HL-60/S4 (cell line): ENCODE results near the gene FNDC3B.

Experiments used
- in situ Hi-C: fragments of 300-500 bp; cut with MboI; formaldehyde crosslinking; loops from 2 replicates; pipeline ENCODE4 v1.14.3; 2022; ENCODE audit warnings: low sequenced_read_pairs

Gene FNDC3B

DNA sequence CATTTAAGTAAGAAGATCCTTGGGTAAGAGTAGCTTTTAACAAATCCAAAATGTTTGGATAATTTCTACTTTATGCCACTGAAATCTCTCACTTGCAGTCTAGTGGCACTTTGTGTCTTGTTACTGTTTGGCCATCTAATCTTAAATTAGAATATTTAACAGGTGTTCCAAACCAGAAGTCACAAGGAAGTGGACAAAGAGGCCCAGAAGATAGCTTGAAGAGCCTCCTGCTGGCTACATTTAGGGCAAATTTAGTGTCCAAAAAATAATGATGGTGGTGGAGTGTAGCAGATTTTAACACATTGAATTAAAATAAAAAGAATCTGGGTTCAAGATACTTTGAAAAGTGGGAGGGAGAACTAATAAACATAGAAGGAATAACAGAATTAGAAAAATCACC, 236.7 kb downstream of the FNDC3B start:
- in situ Hi-C loops = no loop called here

DNA sequence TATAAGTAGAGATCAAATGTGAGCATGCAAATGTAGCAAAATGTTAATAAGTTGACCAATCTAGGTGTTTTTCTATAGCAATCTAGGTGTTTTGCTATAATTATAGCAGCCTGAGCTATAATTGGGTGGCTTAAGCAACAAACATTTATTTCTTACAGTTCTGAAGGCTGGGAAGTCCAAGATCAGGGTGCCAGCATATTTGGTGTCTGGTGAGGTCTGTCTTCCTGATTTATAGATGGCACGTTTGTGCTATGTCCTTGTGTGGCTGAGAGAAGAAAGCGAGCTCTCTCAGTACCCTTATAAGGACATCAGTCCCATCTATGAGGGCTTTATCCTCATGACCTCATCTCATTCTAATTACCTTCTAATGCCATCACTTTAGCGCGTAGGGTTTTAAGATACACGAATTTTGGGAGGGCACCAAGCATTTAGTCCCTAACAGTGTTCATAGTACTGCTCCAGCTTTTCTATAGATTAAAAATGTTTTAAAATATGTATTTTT, 237.8 kb downstream of the FNDC3B start:
- in situ Hi-C loops = no loop called here

DNA sequence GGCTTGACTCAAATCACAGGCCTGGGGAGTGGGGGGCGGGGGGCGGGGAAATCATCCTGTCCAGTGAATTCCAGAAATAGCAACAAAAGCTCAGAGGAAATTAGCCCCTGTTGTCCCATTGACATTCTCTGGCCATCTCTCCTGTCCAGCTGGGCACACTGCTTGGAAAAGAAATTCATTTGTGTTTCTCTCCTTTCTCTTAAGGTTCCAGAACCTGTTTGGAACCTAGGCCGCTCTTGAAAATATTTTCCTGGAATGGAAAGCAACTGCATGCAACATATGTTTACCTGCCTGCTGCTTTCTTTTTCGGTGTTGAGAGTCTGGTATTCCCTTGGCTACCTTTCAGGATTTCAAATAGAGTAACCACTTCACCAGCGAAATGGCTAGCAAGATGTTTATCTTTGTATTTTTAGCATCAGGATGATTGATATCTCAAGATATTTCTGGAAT, 239.8 kb downstream of the FNDC3B start:
- in situ Hi-C loops = no loop called here

DNA sequence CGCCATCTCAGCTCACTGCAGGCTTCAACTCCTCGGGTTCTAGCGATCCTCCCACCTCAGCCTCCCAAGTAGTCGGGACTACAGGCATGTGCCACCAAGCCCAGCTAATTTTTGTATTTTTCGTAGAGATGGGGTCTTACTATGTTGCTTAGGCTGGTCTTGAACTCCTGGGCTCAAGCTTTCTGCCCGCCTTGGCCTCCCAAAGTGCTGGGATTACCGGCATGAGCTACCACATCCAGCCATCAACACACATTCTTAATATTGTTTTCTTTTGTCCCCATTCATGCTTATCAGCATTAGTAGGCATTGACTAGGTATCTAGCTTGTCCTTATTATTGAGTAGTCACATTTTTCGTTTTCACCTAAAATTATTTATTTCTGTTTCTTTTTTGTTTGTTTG, 240.6 kb downstream of the FNDC3B start:
- in situ Hi-C loops = no loop called here

DNA sequence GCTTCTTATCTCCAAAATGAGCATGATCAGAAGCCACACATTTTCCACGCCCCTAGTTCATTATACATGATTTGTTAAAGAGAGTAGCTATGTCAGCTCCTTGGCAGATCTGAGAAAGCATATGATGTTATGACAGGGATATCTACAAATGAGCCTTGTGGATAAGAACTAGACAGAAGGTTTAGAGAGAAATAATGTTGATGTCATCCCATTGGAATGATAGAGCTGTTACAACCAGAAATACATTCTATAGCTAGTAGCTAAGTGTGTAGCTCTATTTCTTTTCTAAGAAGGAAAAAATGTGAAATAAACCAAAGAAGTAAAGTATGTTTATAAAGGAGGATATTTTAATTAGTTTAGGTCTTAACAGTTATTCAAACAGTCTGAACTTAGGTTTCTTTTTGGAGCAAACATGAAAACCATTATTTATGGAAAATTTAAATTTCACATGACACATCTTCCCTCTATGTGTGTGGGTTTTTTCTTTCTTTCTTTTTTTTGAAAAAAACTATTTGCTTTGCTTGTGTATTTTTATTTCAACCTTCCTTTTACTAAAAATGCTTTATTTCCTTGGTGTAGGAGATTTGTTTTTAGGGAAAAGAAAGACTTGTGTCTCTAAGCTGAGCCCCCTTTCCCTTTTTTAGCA, 241.2 kb downstream of the FNDC3B start:
- in situ Hi-C loops = no loop called here

DNA sequence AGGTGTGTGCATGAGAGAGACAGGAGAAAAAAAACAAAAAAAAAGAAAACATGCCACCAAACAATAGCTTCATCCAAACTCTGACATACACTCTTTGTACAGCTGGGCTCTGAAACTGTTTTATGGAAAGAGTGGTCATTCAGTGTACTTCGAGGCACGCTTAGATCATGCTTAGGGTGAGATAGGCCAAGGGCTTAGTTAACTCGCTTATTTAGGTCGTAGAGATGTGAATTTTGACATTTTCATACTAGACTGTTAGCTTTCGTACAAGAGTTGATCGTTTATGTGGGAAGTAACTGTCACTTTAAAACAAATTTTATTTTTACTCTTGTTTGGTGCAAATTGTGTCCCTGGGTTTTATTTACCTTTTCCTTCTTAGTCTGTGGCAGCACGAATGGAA, 242.5 kb downstream of the FNDC3B start:
- in situ Hi-C loops = no loop called here

DNA sequence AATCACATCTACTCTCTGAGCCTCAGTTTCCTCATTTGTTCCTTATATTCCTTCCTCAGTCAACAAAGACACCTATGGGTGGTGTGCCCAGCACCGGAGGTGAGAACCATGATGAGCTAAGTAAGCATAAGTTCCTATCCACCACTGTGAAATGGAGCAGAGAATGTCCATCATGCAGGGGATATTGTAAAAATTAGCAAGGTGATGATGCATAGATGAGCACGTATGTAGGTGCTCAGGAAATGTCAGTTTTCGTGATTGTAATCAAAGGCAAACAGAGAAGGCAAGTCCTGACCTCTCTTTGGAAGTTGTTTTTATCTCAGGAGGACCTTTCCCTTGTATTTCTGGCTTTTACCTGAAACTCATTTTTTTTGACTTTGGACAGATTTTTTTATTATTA, 243.5 kb downstream of the FNDC3B start:
- in situ Hi-C loops = no loop called here

DNA sequence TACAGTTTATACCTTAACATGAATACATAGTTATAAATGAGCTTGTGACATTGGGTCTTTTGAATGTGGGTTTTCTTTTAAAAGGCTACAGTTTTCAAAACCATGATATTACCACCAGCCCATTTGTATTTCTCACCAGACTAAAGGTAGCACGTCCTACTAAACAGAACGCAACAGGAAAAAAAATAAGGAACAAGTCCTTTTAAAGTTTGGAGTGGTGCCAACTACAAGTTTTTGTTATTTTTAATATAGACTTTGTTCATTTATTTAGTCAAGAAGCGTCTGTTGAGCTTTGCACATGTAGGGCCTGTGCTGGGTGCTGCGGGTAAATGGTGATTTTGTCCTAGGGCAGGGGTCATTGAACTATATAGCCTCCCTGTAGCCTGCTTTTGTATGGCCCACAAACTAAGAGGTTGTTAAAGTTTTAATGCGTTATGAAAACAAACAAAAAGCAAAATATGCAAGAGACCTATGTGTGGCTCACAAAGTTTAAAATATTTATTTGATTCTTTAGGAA, 244.5 kb downstream of the FNDC3B start:
- in situ Hi-C loops = no loop called here

DNA sequence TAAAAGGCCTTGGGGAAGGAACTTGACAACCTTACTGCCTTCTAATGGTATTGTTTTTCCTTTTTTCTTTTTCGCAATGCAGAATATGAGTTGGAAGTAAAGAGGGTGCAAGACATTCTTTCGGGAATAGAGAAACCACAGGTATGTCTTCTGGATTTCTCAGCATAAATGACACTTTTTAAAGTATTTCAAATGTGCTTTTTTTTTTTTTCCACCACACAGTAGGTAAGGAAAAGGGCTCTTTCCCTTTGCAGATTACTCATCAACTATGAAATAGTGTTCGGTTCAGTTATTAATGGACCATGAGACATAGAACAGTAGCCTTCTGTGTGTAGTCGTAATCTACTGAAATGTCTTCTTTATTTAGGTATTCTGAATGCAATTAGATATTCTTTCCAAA, 246.5 kb downstream of the FNDC3B start:
- in situ Hi-C loops = no loop called here

DNA sequence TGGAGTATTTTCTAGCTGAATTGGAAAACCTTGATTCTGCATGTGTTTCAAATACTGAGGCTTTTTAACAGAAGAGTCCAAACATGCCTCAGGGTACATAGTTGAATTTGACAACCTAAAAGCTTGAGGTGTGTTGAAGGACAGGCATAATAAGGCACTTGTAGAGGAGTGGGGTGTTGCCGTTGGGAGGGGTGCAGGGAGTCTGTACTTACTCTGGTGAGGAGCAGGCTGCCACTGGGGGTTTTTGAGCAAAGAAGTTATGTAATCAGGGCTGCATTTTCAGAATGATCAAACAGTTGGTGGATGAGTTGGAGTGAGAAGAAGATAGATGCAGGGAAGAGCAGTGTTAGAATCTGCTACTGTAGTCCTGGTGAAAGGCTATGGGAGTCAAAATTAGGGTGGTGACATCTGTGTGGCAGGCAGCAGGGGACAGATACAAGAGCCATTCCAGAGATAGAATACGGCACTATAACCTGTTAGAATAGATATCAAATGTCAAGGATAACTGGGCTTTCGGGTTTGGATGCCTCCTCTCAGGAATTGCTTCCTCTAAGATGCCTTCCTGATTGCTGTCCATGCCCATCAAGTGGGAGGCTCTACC, 247.3 kb downstream of the FNDC3B start:
- in situ Hi-C loops = no loop called here

DNA sequence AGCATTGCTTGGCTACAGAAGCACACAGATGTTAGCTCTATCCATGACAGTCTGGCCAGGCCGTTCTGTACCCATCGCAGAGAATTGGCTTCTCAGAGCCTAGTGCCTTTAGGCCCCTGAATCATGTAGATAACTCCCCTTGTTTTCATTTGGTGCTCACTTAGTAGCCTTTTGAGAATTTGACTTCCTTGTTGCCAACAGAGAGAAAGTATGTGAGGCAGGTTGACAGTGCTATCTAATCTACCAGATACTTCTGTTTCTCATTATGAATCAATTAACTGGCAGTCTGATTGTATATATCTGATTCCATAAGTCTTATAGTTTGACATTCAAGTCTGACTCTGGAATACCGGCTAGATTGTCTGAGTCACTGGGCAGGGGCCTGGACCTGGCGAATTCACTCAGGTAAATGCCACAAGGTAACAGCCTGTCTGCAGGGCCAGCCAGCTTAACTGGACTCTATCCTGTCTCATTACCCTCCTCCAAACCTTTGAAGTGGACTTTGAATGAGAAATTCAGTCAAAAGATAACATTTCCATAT, 248.6 kb downstream of the FNDC3B start:
- in situ Hi-C loops = no loop called here

DNA sequence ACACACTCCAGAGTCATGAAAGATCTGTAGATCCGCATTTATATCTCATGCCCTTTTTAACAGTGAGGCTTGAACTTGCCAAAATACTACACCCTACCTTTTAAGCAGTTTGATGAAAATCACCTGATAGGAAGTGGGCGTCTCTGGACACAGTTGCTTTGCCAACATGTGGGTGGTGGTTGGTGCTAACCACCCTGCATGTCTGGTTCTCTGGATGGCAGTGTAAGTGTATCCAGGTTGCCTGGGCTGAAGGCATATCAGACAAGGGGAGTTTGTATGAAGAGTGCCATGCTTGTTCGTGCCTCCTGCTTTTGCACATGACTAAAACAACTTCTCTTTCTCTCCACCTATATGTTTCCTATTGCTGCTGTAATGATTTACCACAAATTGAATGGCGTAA, 249.3 kb downstream of the FNDC3B start:
- in situ Hi-C loops = no loop called here

DNA sequence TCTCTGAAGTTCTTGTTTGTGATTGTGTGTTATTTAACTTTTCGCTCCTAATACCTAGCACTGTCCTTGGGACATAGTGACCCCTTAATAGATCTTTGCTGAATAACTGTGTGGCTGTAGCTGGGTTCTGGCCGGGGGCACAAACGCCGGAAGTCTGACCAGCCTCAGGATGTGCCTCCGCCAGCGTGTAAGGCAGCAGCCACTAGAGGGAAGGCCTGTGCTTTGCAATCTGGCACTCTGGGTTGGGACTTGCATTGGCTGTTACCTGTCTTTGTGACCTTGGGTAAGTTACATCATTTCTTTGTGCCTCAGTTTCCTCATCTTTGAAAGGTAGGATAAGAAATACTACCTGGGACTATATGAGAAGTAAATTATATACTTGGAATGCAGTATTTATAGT, 250.2 kb downstream of the FNDC3B start:
- in situ Hi-C loops = no loop called here

DNA sequence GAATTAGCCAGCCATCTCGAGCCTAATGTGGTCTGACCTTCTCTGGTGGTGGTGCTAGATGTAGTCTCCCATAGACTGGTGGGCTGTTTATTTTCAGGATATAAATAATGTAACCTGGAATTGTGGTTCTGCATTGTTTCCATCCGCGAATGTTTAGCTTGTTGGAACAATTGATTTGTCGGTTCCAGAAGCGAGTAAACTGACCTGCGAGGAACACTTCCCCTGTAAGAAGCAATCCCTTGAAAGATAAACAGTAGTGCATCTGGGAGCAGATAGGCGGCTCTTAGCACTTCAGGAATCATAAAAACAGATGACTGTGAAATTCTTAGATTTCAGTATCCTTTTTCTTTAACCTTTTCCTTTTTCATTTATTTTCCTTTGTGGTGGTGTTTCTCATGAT, 251.1 kb downstream of the FNDC3B start:
- in situ Hi-C loops = no loop called here

DNA sequence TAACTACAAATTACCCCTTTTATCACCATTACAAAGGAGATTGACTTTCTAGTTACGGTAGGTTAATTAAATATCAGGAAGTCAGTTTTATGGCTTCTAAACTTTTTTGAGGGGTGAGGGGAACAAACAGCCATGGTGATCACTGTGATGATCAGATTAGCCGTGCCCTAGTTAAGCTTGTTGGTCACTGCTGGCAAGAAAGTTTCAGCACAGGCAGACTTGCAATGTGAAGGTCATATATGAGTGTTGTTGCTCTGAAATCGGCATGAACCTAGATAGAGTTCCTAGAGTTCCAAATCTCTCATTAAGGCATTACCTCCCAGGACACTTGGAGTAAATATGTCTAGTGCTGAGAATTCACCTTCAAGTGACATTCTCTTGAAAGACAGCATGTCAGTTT, 252.3 kb downstream of the FNDC3B start:
- in situ Hi-C loops = no loop called here

DNA sequence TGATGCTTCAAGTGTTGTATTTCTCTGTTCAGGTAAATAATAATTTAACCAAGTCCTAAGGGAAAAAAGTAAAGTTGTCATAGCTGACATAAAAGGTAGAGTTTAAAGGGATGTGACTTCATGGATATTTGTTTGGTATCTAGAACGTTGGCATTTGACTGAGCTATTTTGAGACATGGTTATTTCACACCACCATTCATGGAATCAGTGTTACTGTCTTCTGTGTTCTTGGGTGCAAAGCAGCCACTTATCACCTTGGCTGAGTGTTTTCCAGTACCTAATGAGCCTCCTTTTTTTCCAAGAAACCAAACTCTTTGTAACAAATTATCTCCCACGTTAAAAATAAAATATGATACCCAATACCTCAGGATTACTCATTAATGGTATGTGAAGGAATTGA, 253.0 kb downstream of the FNDC3B start:
- in situ Hi-C loops = no loop called here

DNA sequence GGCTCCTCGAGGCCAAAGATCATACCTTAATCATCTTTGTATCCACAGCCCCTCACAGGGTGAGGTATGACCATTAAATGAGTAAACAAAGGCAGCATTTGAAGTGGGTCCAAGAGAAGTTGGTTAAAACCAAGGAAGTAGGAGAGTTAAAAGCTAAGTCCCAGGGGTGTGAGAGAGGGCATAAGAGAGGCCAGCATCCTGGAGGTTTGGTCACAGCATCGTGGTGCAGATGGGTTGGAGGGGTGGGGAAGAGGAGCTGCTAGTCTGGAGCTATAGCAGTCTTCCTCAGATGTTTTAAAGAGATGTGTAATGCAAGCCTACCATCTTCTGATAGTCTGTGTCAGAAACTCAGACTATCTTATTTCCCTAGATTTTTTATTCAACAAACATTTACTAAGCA, 253.7 kb downstream of the FNDC3B start:
- in situ Hi-C loops = no loop called here

DNA sequence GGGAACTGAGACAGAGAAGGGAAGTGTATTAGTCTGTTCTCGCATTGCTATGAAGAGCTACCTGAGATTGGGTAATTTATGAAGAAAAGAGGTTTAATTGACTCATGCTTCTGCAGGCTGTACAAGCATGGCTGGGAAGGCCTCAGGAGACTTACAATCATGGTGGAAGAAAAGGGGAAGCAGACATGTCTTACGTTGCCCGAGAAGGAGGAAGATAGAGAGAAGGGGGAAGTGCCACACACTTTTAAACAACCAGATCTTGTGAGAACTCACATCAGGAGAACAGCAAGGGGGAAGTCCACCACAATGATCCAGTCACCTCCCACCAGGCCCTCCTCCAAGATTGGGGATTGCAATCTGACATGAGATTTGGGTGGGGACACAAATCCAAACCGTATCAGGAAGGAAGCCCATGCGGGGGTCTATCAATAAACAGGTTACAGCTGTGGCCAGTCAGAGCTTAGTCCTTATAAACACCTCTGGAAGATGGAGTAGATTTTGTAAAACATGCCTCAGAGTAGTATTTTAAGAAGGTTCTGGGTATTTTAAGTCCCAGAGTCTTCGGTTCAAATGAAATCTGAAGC, 254.9 kb downstream of the FNDC3B start:
- in situ Hi-C loops = no loop called here

DNA sequence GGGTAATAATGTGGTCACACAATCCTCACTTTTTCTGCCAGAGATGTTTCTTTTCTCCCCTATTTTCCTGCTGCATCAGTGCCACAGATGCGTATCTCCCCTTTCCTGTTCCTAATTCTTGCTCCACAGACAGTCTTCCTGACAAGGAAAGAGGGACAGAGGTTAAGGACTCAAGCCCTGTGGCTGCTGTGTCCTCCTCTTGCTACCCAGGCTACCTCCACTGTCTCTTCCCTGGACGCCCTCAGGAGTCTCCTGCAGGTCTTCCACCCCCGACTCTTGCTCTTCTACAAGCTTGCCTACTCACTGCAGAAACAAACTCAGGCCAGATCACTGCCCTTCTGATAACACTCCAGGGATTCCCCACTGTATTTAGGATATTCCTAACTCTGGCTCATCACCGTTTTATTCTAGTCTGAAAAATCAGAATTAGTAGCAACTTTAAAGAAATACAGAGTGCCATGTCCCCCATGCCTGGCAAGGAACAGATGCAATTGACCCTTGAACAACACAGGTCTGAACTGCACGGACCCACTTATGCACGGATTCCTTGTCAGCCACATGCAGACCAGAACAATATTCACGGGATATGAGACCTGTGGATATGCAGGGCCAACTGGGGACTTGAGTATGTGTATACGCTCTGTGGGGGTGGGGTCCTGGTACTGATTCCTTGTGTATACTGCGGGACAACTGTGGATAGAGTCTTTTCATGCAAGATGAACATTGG, 257.0 kb downstream of the FNDC3B start:
- in situ Hi-C loops = no loop called here

DNA sequence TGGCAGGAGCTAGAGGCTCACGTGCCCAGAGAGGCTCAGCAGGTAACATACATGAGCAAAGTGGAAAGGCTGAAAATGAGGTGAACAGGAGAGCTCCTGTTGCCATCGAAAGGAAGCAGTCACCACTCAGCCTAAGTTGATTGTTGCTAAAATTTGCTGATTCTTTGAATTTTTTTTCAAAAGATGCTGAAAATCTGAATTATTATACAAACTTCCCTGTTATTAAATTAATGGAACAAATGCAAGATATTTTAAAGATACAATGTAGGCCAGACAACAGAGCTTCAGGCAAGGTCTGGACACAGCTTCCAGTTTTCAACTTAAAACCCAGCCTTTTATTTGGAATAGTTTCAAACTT, 257.6 kb downstream of the FNDC3B start:
- in situ Hi-C loops = no loop called here

DNA sequence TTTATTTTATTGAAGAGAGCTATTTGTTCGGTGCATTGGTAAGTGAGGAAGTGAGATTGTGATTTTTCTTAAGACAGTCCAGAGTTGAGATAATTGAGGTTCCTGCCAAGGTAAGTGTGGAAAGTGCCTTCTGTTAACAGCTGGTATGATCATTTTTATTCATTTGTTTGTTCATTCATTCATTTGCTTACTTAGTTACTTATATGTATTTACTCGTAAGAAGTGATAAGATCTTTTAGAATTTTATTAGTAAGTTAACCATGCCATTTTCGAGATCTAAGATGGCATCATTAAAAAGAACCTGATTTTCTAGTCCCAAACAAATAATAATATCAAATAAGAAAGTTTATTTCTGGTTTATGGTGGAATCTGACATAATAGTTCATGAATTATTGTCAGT, 258.9 kb downstream of the FNDC3B start:
- in situ Hi-C loops = no loop called here
